ENCODE results near the gene PTGER4.
"Not testable (repeated sequence)": the region's sequence is repeated elsewhere in the genome, so short reads cannot be mapped to it uniquely, and the experiment has no call there.

PTGER4 gene

DNA sequence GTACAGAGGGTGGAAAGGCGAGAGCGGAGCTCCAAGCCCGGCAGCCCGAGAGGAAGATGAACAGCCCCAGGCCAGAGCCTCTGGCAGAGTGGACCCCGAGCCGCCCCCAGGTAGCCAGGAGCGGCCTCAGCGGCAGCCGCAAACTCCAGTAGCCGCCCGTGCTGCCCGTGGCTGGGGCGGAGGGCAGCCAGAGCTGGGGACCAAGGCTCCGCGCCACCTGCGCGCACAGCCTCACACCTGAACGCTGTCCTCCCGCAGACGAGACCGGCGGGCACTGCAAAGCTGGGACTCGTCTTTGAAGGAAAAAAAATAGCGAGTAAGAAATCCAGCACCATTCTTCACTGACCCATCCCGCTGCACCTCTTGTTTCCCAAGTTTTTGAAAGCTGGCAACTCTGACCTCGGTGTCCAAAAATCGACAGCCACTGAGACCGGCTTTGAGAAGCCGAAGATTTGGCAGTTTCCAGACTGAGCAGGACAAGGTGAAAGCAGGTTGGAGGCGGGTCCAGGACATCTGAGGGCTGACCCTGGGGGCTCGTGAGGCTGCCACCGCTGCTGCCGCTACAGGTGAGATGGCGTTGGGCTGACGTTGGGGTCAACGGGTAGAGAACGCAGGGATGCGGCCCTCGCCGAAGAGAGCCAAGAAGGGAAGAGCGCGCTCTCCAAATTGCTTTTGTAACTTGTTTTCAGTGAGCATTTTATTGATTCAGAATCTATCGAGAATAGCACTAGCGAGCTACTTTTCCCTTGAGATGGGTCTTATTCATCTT, at the start of gene PTGER4:
PTGER4 (plus strand) TSS at position 3 of the 769 bp plus-strand sequence. CDS start 1,079 bp downstream, outside the sequence.
- peak; percentile 81 for DNase-seq

DNA sequence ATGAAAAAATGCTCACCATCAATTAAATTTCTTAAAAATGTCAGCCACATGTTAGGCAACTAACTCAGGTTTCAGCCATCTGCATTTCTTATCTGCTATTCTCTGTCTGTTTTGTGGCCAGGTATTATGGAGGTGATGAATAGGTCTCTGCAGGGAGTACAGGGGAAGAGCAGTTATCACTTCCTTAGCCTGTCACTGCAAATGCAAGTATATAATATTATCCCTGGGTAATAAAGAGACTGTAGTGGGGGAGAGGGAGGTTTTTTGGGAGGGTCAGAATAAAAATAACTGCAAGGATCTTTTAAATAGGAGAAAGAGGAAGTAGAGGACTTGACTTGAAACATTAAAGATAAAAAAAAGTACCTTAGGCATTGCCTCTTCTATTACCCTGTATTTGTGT, 49.6 kb upstream of the PTGER4 start:
- no peak for DNase-seq

DNA sequence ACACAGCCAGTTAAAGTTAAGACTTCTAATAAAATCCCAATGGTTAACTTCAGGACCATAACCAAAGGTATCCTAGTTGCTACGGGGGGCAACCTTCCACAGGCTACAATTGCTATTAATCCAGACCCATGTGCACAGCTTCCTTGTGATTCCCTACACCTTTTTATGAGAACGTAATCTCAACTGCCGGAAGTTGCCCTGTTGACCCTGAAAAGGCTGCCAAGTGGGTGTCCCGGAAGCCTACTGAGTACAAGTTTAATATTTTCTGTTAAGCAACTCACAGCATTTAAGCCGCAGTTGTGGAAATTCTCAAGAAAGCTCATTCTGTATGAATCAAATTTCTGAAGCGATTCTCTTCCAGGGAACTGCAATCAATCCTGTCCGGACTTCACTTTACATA, 48.5 kb upstream of the PTGER4 start:
- no peak for DNase-seq

DNA sequence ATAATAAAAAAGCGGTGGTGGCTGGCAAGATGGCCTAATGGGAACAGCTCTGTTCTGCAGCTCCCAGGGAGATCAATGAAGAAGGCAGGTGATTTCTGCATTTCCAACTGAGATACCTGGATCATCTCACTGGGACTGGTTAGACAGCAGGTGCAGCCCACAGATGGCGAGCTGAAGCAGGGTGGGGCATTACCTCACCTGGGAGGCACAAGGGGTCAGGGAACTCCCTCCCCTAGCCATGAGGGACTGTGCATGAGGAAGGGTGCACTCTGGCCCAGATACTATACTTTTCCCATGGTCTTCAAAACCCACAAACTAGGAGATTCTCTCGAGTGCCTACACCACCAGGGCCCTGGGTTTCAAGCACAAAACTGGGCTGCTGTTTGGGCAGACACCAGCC, 45.6 kb upstream of the PTGER4 start:
- no peak for DNase-seq

DNA sequence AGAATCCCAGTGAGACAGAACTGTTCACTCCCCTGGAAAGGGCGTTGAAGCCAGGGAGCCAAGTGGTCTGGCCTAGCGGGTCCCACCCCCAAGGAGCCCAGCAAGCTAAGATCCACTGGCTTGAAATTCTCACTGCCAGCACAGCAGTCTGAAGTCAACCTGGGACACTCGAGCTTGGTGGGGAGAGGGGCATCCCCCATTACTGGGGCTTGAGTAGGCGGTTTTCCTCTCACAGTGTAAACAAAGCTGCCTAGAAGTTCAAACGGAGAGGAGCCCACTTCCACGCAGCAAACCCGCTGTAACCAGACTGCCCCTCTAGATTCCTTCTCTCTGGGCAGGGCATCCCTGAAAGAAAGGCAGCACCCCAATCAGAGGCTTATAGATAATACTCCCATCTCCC, 45.1 kb upstream of the PTGER4 start:
- no peak for DNase-seq

DNA sequence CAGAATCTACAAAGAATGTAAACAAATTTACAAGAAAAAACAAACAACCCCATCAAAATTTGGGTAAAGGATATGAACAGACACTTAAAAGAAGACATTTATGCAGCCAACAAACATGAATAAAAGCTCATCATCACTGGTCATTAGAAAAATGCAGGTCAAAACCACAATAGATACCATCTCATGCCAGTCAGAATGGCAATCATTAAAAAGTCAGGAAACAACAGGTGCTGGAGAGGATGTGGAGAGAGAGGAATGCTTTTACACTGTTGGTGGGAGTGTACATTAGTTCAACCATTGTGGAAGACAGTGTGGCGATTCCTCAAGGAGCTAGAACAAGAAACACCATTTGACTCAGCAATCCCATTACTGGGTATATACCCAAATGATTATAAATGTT, 40.2 kb upstream of the PTGER4 start:
- DNase-seq = not testable (repeated sequence)

DNA sequence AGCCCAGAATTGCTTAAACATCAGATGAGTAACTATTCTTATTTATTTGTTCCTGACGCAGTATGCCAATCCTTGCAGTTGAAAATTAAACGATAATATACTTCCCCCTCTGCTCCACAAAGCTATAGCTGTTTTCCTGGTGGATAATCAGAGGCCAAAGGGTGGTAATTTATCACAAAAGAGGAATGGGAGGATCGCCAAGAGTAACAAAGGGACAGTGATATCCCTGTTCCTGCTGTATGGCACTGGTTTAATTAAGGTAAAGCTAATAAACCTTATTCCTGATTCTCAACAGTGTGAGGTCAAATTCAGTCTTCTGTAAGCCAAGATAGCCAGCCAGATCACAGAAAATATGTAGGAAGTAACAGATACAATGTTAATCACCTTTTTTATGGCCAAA, 33.4 kb upstream of the PTGER4 start:
- no peak for DNase-seq

DNA sequence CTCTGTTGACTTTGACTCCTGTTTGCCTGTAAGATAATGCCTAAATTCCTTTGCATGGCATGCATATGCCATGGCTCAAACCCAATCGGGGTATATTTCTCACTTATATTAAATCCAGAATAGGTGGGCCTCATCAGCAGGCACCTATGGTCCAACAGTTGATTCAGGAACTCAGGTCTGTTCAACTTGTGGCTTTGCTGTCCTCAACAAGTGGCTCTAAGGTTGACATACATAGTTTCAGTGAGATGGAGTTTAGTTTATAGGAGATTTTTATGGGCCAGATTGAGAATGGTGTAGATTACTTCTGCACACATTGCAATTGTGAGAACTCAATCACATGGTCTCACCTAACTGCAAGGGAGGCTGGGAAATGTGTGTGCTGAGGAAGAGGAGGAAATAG, 31.6 kb upstream of the PTGER4 start:
- no peak for DNase-seq

DNA sequence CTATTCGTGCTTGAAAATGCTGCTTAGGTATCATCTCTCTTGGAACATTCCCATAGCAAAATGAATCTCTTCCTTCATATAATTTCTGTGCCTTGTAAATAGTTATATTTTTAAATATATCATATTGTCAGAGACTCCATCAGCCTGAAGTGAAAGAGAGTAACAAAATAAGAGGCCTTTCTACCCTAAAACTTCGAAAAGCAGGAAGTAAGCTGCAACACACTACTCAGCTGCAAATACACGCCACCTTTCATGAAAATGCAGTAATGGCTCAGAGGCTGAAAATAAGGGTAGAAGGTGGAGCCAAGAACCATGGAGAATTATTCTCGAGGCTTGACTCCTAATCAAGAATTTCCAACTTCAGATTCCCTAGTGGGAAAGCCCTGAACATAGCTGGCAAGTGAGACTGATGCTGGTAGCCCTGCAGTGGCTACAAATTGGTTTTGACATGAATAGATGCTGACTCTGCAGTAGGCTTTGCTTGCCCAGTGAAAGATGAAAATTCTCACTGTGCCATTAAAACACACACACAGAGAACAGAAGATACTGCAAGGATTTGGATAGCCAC, 30.2 kb upstream of the PTGER4 start:
- no peak for DNase-seq

DNA sequence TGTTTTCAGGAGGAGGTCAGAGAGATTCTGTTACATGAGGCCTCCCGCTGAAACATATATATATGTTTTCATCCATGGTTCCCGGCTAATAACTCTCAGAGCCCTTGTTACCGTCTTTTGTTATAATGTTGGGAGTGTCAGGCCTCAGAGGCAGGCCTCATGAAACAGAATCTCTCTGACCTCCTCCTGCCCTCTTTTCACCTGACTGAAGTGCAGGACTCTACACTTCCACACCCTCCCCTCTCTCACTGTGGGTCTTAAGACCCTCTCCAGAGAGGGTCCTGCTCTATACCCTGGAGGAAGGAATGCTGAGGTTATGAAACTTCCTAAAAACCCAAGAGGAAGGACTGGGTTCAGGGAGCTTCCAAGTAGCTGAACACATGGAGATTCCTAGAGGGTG, 28.5 kb upstream of the PTGER4 start:
- DNase-seq = no peak

DNA sequence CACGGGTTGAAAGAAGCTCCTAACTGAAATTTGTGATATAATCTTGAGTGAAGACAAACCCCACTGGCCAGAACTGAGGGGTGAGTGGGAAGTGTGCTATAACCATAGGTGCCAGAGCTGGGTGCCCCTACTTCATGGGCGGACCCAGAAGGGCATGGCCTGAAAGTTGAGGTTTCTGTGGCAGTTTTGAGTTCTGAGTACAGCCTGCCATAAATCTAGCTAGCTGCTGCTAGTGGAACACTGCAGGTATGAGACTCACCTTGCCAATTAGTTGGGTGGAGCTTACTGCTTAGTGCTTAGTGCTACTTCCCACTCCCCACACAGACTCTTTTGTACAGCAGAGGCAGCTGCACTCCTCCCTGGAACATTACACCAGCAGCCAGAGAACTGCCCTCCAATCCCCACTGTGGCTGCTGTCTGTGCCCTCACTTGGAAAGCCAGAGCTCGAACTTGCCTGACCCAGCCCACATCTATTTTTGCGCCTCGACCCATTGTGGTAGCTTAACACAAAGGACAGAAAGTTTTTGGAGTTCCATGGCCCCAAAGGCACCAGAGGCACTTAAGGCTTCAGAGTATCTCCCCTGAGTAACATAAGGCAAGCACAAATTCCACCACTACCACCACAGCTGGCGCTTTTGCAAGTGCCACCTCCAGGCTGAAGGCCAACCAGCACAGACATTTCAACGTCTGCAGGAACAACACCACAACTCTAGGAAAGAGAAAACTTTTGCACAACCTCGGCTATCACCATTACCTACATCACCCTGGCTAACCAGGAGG, 27.1 kb upstream of the PTGER4 start:
- DNase-seq = no peak

DNA sequence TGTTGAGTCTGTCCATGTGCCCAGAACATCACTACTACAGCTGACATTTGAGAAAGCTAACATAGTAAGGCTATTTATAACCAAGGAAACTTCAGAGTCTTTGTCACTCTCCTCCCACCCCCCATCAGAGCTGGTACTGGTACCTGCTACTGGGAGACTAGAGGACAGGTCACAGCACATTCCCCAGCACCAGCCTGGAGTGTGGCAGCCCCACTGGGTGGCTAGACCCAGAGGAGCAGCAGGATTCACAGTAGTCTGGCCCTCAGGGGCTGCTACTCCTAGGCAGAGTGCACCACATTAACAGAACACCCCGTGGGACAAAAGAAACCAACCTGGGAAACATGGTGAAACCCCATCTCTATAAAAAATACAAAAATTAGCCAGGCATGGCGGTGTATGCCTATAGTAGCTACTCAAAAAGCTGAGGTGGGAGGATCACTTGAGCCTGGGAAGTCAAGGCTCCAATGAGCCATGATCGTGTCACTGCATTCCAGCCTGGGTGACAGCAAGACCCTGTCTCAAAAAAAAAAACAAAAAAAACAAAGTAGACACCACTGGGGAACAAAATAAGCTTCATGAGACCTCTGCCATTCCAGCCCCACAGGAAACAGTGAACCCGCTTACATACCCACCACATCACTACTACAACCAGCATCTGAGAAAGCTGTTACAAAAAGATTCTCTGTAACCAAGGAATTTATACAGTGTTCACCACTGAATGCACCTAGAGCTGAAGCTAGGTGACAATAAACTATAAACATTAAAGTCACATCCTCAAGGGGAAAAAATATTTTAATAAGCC, 26.3 kb upstream of the PTGER4 start:
- DNase-seq = no peak

DNA sequence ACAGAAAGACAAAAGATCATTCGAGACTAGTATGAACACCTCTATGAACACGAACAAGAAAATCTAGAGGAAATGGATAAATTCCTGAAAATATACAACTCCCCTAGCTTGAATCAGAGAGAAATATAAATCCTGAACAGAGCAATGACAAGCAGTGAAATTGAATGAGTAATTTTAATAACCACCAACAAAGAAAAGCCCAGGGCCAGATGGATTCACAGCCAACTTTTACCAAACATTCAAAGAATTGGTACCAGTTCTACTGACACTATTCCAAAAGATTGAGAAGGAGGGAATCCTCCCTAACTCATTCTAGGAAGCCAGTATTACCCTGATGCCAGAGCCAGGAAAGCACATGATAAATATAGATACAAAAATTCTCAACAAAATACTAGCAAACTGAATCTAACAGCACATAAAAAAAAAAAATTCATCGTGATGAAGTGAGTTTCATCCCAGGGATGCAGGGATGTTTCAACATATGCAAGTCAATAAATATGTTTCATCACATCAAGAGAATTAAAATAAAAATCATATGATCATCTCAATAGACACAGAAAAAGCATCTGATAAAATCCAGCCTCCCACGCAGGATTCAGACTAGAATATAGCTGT, 25.2 kb upstream of the PTGER4 start:
- DNase-seq = no peak

DNA sequence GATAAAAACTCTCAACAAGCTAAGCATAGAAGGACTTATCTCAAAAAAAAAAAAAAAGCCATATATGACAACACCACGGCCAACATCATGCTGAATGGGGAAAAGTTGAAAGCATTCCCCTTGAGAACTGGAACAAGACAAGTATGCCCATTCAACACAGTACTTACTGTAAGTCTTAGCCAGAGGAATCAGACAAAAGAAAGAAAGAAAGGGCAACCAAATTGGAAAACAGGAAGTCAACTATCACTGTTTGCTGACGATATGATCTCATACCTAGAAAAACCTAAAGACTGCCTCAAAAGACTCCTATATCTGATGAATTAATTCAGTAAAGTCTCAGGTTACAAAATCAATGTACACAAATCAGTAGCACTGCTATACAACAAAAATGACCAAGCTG, 24.6 kb upstream of the PTGER4 start:
- DNase-seq = no peak

DNA sequence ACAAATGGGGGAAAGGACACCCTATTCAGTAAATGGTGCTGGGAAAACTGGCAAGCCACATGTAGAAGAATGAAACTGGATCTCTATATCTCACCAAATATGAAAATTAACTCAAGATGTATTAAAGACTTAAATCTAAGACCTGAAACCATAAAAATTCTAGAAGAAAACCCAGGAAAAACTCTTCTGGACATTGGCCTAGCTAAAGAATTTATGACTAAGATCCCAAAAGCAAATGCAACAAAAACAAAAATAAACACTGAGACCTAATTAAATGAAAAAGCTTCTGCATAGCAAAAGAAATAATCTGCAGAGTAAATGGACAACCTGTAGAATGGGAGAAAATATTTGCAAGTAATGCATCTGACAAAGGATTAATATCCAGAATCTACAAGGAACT, 23.6 kb upstream of the PTGER4 start:
- DNase-seq = not testable (repeated sequence)

DNA sequence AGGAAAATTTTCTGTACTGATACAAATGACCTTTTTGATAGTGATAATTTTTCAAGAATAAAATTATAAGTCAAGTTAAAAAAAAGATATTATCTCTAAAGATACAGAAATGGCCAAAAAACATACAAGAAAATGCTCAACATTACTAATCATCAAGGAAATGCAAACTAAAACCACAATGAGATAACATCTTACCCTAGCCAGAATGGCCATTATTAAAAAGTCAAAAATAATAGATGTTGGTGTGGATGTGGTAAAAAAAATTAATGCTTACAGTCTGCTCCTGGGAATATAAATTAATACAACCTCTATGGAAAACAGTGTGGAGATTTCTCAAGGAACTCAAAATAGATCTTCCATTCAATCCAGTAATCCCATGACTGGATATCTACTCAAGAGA, 22.9 kb upstream of the PTGER4 start:
- no peak for DNase-seq

DNA sequence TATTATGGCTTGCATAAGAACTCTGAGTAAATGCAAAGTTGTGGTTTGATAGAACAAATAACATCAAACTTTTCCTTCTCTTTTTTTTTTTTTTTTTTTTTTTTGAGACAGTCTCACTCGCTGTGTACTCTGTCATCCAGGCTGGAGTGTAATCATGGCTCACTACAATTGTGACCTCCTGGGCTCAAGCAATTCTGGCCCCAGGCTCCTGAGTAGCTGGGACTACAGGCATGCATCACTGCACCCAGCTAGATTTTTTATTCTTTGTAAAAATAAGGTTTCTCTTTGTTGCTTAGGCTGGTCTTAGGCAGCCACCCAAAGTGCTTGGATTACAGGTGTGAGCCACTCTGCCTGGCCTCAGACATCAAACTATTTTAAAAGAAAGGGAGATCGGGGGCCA, 19.0 kb upstream of the PTGER4 start:
- DNase-seq = no peak

DNA sequence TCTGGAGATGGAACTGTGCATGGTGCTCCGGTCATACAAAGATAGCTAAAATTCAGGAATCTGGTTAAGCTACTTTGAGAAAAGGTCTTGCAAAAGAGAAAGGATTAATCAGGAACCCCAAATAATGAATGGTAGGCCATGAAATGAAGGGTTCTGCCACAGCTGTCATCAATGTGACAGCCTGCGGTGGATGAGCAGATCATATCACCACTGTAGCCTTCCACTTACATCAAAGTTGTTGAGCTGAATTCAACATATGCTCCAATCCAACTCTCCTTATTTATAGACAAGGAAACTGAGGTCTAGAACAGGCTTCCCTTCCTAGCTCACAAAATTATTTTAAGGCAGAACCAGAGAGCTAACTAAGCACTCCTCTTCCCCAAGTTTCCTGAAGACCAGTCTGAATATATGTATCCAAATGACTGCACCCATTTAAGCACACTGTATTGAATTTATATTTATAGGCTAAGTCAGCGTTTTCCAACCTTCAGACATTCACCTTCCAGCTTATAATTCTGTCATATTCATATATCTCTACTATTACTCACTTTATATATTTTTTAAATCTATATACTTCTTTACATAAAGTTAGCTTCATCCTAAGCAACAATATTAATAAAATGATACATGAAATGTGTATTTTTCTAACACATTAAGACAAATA, 13.9 kb upstream of the PTGER4 start:
- DNase-seq = no peak

DNA sequence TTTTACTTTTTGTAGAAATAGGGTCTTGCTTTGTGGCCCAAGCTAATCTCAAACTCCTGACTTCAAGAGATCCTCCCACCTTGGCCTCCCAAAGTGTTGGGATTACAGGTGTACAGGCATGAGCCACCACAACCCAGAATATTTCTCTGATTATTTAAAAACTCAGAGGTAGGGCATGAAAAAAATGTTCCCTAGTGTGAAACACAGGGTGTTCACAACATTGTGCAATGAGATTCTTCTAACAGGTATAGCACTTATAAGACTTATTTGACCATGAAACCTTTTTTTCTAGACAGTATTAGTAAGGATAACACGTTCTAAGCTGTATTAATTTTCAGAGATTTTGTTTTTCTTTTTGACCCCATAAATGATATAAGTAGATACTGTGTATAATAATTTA, 13.1 kb upstream of the PTGER4 start:
- DNase-seq = no peak

DNA sequence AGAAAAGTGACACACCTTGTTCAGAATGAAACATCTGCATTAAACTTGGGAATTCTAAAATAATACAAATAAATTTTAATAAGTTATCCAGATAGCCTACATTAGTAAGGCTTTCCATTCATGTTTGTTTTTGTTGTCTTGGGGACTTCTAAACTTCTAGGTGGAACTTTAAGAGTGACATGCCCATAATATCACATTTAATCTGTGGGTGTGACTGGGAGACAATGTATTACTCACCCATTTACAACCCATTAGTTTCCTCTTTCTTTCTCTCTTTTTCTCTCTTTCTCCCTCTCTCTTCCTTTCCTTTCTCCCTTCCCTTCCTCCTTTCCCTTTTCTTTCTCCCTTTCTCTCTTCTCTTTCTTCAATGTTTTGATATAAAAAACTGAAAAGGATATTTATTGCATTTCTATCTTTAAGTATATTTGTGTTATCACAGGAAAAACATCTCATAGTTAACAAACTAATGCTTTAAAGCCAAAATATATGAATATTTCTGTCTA, 12.5 kb upstream of the PTGER4 start:
- DNase-seq = no peak

DNA sequence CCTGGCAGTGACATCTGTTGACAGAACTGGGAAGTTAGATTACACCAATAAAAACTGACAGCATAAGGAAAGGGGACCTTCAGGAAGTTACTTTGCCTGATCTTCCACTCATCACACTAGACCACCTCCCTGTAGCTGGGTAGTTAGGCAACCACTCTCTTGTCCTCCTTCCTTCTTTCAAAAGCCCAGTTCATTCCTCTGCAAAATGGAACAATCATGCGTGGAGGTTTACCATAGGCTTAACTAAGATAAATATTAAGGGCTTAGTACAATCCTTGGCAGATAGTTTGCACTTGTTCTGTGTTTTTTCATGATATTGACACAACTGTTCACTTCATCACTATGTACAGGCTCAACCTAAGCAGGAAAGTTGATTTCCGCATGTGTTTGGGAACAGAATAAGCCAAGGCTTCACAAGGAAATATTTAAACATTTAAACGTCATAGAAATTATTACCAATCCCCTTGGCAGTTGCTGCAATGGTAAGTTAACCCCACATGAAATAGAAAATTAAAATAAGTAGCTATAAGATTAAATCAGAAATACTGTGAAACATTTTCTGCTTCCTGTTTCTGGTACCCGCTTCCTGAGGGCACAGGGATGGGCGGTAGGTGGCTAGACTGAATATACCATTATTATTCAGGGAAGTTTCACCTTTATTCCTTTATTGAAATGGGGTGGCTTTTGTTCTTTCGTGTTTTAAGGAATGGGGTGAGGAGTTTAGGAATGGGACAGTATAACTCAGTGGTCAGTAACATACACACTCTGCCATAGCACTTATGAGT, 9.9 kb upstream of the PTGER4 start:
- DNase-seq = peak; percentile 62

Data from DMS53 (cell line).